ENCODE measurements around the gene CDH26. TPM values are rescaled to one million over a fixed set of nuclear protein-coding genes. Genes with fewer than 3 reads are reported as not detected.
A peak's percentile ranks its signal among the peaks of the same experiment; 100 is the strongest.

Gene CDH26
- total and polyA plus RNA-seq, 2 experiments from 2014 or later: not detected

- Histone ChIP-seq H3K9me2 (ENCODE audit: insufficient read depth) (no peaks in the 10 kb centered on the region), H3K9me3 (ENCODE audit: low read depth) (no peaks in the 10 kb centered on the region), H3K4me1 (ENCODE audit: insufficient read depth) (peaks cover 30% of the 10 kb centered on the region), H3K9ac (no peak overlapping the region), H3K4me2 (ENCODE audit: unreplicated experiment) (peak overlapping the region; percentile 82), H3F3A (ENCODE audit: insufficient read depth) (peaks cover 18% of the 10 kb centered on the region), H3K36me3 (ENCODE audit: low read depth) (no peaks in the 10 kb centered on the region), H3K4me3 (no peak overlapping the region), H3K27ac (no peak overlapping the region), H3K27me3 (replicated peaks; ENCODE audit: insufficient read depth) (no peaks in the 10 kb centered on the region), H2AFZ (no peak overlapping the region), H3K79me2 (ENCODE audit: insufficient read depth) (peaks cover 23% of the 10 kb centered on the region), H4K20me1 (ENCODE audit: insufficient read depth) (no peaks in the 10 kb centered on the region; the same call in 1 of the 2 replicates)
- DNase-seq: no peak
- no peak for TF ChIP-seq EZH2phosphoT487 (IDR thresholded peaks at IDR 0.05; ENCODE audit: insufficient read depth, low read depth)
- TF ChIP-seq EZH2 (IDR thresholded peaks at IDR 0.05; ENCODE audit: insufficient read depth, poor library complexity, severe bottlenecking): no peak
- 76 to 83% methylated on average over 4 of the region's 4 CpGs for WGBS, 2 experiments (ENCODE audit: low coverage in 1 of 2, low lambda C conversion rate in 2 of 2, missing lambda C conversion rate in 2 of 2)
- in situ Hi-C loops (cut with MboI): no loop called here
Observed at GRCh38 chr20:59936409-59936808, 21.8 kb upstream of the CDH26 start.

GRCh38 chr20:59937150-59937549 is 21.1 kb upstream of the CDH26 start:
- Histone ChIP-seq H3K79me2 (ENCODE audit: insufficient read depth) (peaks cover 30% of the 10 kb centered on the region), H3K9me3 (ENCODE audit: low read depth) (no peaks in the 10 kb centered on the region), H3K36me3 (ENCODE audit: low read depth) (no peaks in the 10 kb centered on the region), H4K20me1 (ENCODE audit: insufficient read depth) (no peaks in the 10 kb centered on the region; the same call in 1 of the 2 replicates), H3K4me1 (ENCODE audit: insufficient read depth) (peaks cover 37% of the 10 kb centered on the region), H3K9ac (0 out of 2 replicates have a peak overlapping the region, but pooled peaks have one; percentile 40), H3K27ac (peak overlapping the region; percentile 99; the same call in 1 of the 2 replicates), H3K27me3 (replicated peaks; ENCODE audit: insufficient read depth) (no peaks in the 10 kb centered on the region), H3F3A (ENCODE audit: insufficient read depth) (peaks cover 25% of the 10 kb centered on the region), H2AFZ (no peak overlapping the region), H3K4me3 (peak overlapping the region; percentile 93), H3K9me2 (ENCODE audit: insufficient read depth) (no peaks in the 10 kb centered on the region), H3K4me2 (ENCODE audit: unreplicated experiment) (peak overlapping the region; percentile 82)
- in situ Hi-C loops (cut with MboI): no loop called here
- TF ChIP-seq EZH2 (IDR thresholded peaks at IDR 0.05; ENCODE audit: insufficient read depth, poor library complexity, severe bottlenecking) (no peak), EZH2phosphoT487 (IDR thresholded peaks at IDR 0.05; ENCODE audit: insufficient read depth, low read depth) (no peak)
- peak; percentile 44 for DNase-seq
- WGBS, 2 experiments (ENCODE audit: low coverage in 1 of 2, low lambda C conversion rate in 2 of 2, missing lambda C conversion rate in 2 of 2): 15 to 26% methylated on average over 3 of the region's 3 CpGs

GRCh38 chr20:59938221-59938620 is 20.0 kb upstream of the CDH26 start:
- Histone ChIP-seq H3K79me2 (ENCODE audit: insufficient read depth) (peaks cover 37% of the 10 kb centered on the region), H3K9me3 (ENCODE audit: low read depth) (no peaks in the 10 kb centered on the region), H3K4me3 (peak overlapping the region; percentile 93), H2AFZ (no peak overlapping the region), H3K36me3 (ENCODE audit: low read depth) (peaks cover 7% of the 10 kb centered on the region; the same call in 1 of the 2 replicates), H3K4me1 (ENCODE audit: insufficient read depth) (peaks cover 37% of the 10 kb centered on the region), H4K20me1 (ENCODE audit: insufficient read depth) (no peaks in the 10 kb centered on the region; the same call in 1 of the 2 replicates), H3F3A (ENCODE audit: insufficient read depth) (peaks cover 26% of the 10 kb centered on the region), H3K27ac (peak overlapping the region; percentile 99), H3K9me2 (ENCODE audit: insufficient read depth) (no peaks in the 10 kb centered on the region), H3K4me2 (ENCODE audit: unreplicated experiment) (peak overlapping the region; percentile 82), H3K27me3 (replicated peaks; ENCODE audit: insufficient read depth) (no peaks in the 10 kb centered on the region), H3K9ac (peak overlapping the region; percentile 40)
- TF ChIP-seq EZH2 (IDR thresholded peaks at IDR 0.05; ENCODE audit: insufficient read depth, poor library complexity, severe bottlenecking) (no peak), EZH2phosphoT487 (IDR thresholded peaks at IDR 0.05; ENCODE audit: insufficient read depth, low read depth) (no peak)
- in situ Hi-C loops (cut with MboI): no loop called here
- 30 to 32% methylated on average over 4 of the region's 4 CpGs for WGBS, 2 experiments (ENCODE audit: low coverage in 1 of 2, low lambda C conversion rate in 2 of 2, missing lambda C conversion rate in 2 of 2)
- peak; percentile 88 for DNase-seq

- H2AFZ ChIP-seq: no peak overlapping the region
- peaks cover 11% of the 10 kb centered on the region; the same call in 1 of the 2 replicates for H3K36me3 ChIP-seq (ENCODE audit: low read depth)
- H3K27ac ChIP-seq: peak overlapping the region; percentile 99
- H3K4me2 ChIP-seq (ENCODE audit: unreplicated experiment): peak overlapping the region; percentile 82
- H3K9me2 ChIP-seq (ENCODE audit: insufficient read depth): no peaks in the 10 kb centered on the region
- H3K4me1 ChIP-seq (ENCODE audit: insufficient read depth): peaks cover 37% of the 10 kb centered on the region
- no peaks in the 10 kb centered on the region for H3K9me3 ChIP-seq (ENCODE audit: low read depth)
- WGBS, 2 experiments (ENCODE audit: low coverage in 1 of 2, low lambda C conversion rate in 2 of 2, missing lambda C conversion rate in 2 of 2): 76 to 79% methylated on average over 7 of the region's 7 CpGs
- H3K9ac ChIP-seq: peak overlapping the region; percentile 40
- H4K20me1 ChIP-seq (ENCODE audit: insufficient read depth): no peaks in the 10 kb centered on the region; the same call in 1 of the 2 replicates
- in situ Hi-C loops (cut with MboI): no loop called here
- H3F3A ChIP-seq (ENCODE audit: insufficient read depth): peaks cover 26% of the 10 kb centered on the region
- H3K4me3 ChIP-seq: peak overlapping the region; percentile 93
- DNase-seq: peak; percentile 82
- TF ChIP-seq EZH2phosphoT487 (IDR thresholded peaks at IDR 0.05; ENCODE audit: insufficient read depth, low read depth) (no peak), EZH2 (IDR thresholded peaks at IDR 0.05; ENCODE audit: insufficient read depth, poor library complexity, severe bottlenecking) (no peak)
- no peaks in the 10 kb centered on the region for H3K27me3 ChIP-seq (replicated peaks; ENCODE audit: insufficient read depth)
- H3K79me2 ChIP-seq (ENCODE audit: insufficient read depth): peaks cover 37% of the 10 kb centered on the region
Observed at GRCh38 chr20:59938696-59939051, 19.5 kb upstream of the CDH26 start.

Measured in GM23248 (cell line).